Activated CD4-positive, alpha-beta T cell treated with anti-CD3 and anti-CD28 coated beads, Interleukin-2, amount 10 ng/mL, durations not matched to agents 24 days and 14 days (primary cell): ENCODE measurements around the gene NELFB. TPM values are rescaled to one million over a fixed set of nuclear protein-coding genes. Genes with fewer than 3 reads are reported as not detected.

ENCODE experiments used
- DNase-seq: peaks from one replicate; pipeline ENCODE4 v3.0.0; 2022
- H3K27ac Mint-ChIP-seq: one replicate; pipeline ENCODE4 v1.8.0; 2022; ENCODE audit warnings: mild to moderate bottlenecking, mixed read lengths
- H3K27me3 Mint-ChIP-seq: one replicate; pipeline ENCODE4 v1.8.0; 2022; ENCODE audit warnings: mixed read lengths
- H3K36me3 Mint-ChIP-seq: one replicate; pipeline ENCODE4 v1.8.0; 2022; ENCODE audit warnings: low read depth, mild to moderate bottlenecking, mixed read lengths
- H3K4me1 Mint-ChIP-seq: one replicate; pipeline ENCODE4 v1.8.0; 2021; ENCODE audit warnings: mixed read lengths
- H3K4me3 Mint-ChIP-seq: one replicate; pipeline ENCODE4 v1.8.0; 2022; ENCODE audit warnings: mild to moderate bottlenecking, moderate library complexity, mixed read lengths
- H3K9me3 Mint-ChIP-seq: one replicate; pipeline ENCODE4 v1.8.0; 2021; ENCODE audit warnings: mixed read lengths
- intact Hi-C: fragments of 100-400 bp; cut with micrococcal nuclease; formaldehyde crosslinking; loops from one replicate; pipeline ENCODE4 v1.15.1; 2023
- total RNA-seq: library from RNA; stranded (reverse); gene quantifications from 2 replicates; pipeline ENCODE4 v1.2.3, GENCODE V29; 2022

The NELFB gene
- total RNA-seq, 1 donor from 2014 or later: 75.3 TPM

- H3K4me3 Mint-ChIP-seq: no peak overlapping the region
- peaks cover 10% of the 10 kb centered on the region for H3K4me1 Mint-ChIP-seq
- H3K36me3 Mint-ChIP-seq: peaks cover 2% of the 10 kb centered on the region
- peaks cover 3% of the 10 kb centered on the region for H3K27me3 Mint-ChIP-seq
- H3K27ac Mint-ChIP-seq: no peak overlapping the region
- intact Hi-C loops: no loop called here
- peaks cover 6% of the 10 kb centered on the region for H3K9me3 Mint-ChIP-seq
- DNase-seq: no peak
Measured at GRCh38 chr9:137321726-137322361, 66.7 kb downstream of the NELFB start.

Other genes starting within 250 kb of the NELFB start
- gene ABCA2, start 227.1 kb upstream of the NELFB start, total RNA-seq: 25.0 and 25.9 TPM in 2 replicates
- 0.09 TPM in 1 of 2 replicates, not detected in the other for gene FUT7, start 223.2 kb upstream of the NELFB start, total RNA-seq
- 58.1 and 59.4 TPM in 2 replicates for gene NPDC1, start 209.2 kb upstream of the NELFB start, total RNA-seq
- gene ENTPD2, start 201.3 kb upstream of the NELFB start, total RNA-seq: 0.21 TPM in 1 of 2 replicates, not detected in the other
- 22.8 and 23.8 TPM in 2 replicates for gene SAPCD2, start 184.8 kb upstream of the NELFB start, total RNA-seq
- 17.1 and 19.1 TPM in 2 replicates for gene UAP1L1, start 177.8 kb upstream of the NELFB start, total RNA-seq
- 49.7 and 50.1 TPM in 2 replicates for gene MAN1B1, start 168.3 kb upstream of the NELFB start, total RNA-seq
- 365 and 375 TPM in 2 replicates for gene DPP7, start 140.6 kb upstream of the NELFB start, total RNA-seq
- 0.07 TPM in 1 of 2 replicates, not detected in the other for gene GRIN1, start 116.2 kb upstream of the NELFB start, total RNA-seq
- not detected in 2 replicates for gene LRRC26, start 85.3 kb upstream of the NELFB start, total RNA-seq
- not detected in 2 replicates for gene TMEM210, start 83.3 kb upstream of the NELFB start, total RNA-seq
- 57.4 and 58.7 TPM in 2 replicates for gene ANAPC2, start 66.8 kb upstream of the NELFB start, total RNA-seq
- gene SSNA1, start 66.7 kb upstream of the NELFB start, total RNA-seq: 95.1 and 95.8 TPM in 2 replicates
- 15.1 and 16.3 TPM in 2 replicates for gene TPRN, start 54.6 kb upstream of the NELFB start, total RNA-seq
- 38.8 and 39.3 TPM in 2 replicates for gene TMEM203, start 49.7 kb upstream of the NELFB start, total RNA-seq
- gene NDOR1, start 49.6 kb upstream of the NELFB start, total RNA-seq: 45.1 and 45.6 TPM in 2 replicates
- gene RNF208, start 33.1 kb upstream of the NELFB start, total RNA-seq: 12.8 and 15.2 TPM in 2 replicates
- gene CYSRT1, start 30.2 kb upstream of the NELFB start, total RNA-seq: 0.54 and 0.68 TPM in 2 replicates
- not detected in 2 replicates for gene RNF224, start 27.8 kb upstream of the NELFB start, total RNA-seq
- gene SLC34A3, start 24.4 kb upstream of the NELFB start, total RNA-seq: not detected in 2 replicates
- 292 and 299 TPM in 2 replicates for gene TUBB4B, start 14.0 kb upstream of the NELFB start, total RNA-seq
- gene STPG3, start 4.0 kb upstream of the NELFB start, total RNA-seq: 0.54 and 0.99 TPM in 2 replicates
- 10.3 and 11.4 TPM in 2 replicates for gene TOR4A, start 22.4 kb downstream of the NELFB start, total RNA-seq
- 12.9 and 13.4 TPM in 2 replicates for gene NRARP, start 46.9 kb downstream of the NELFB start, total RNA-seq
- gene EXD3, start 167.8 kb downstream of the NELFB start, total RNA-seq: 4.4 and 5.2 TPM in 2 replicates
- 0.30 and 0.36 TPM in 2 replicates for gene NOXA1, start 168.1 kb downstream of the NELFB start, total RNA-seq
- not detected in 2 replicates for gene ENTPD8, start 186.0 kb downstream of the NELFB start, total RNA-seq
- gene NSMF, start 204.0 kb downstream of the NELFB start, total RNA-seq: 68.6 and 69.6 TPM in 2 replicates